Retina (tissue), 1 donor: ENCODE results near the gene GALNT3.

Experiments
- DNase-seq: peaks from one replicate; pipeline ENCODE4 v3.0.0-alpha.2; 2016

Gene GALNT3

GRCh38 chr2:165795011-165795410, 964 bp upstream of the GALNT3 start:
- DNase-seq, result no peak

- peak; percentile 63 for DNase-seq
These were observed 485 bp upstream of the GALNT3 start for GRCh38 chr2:165794536-165794928.

- DNase-seq, result peak; percentile 68
These were observed 777 bp downstream of the GALNT3 start for GRCh38 chr2:165793161-165793778.

GRCh38 chr2:165792104-165792454, 2.0 kb downstream of the GALNT3 start:
- no peak for DNase-seq

GRCh38 chr2:165791421-165792103, 2.5 kb downstream of the GALNT3 start:
- no peak for DNase-seq

GRCh38 chr2:165790466-165790865, 3.6 kb downstream of the GALNT3 start:
- DNase-seq, result no peak

- no peak for DNase-seq
These were observed 6.7 kb downstream of the GALNT3 start for GRCh38 chr2:165787334-165787733.

GRCh38 chr2:165779706-165780105, 14.3 kb downstream of the GALNT3 start:
- DNase-seq, result no peak

GRCh38 chr2:165778653-165779451, 15.2 kb downstream of the GALNT3 start:
- DNase-seq, result no peak

GRCh38 chr2:165778187-165778556, 15.9 kb downstream of the GALNT3 start:
- DNase-seq, result no peak

GRCh38 chr2:165777522-165778186, 16.4 kb downstream of the GALNT3 start:
- no peak for DNase-seq

GRCh38 chr2:165776796-165777195, 17.3 kb downstream of the GALNT3 start:
- DNase-seq, result no peak

- DNase-seq, result no peak
These were observed 18.0 kb downstream of the GALNT3 start for GRCh38 chr2:165776013-165776412.

- DNase-seq, result no peak
These were observed 20.4 kb downstream of the GALNT3 start for GRCh38 chr2:165773684-165774083.

- DNase-seq, result no peak
These were observed 21.9 kb downstream of the GALNT3 start for GRCh38 chr2:165772183-165772582.

- no peak for DNase-seq
These were observed 27.6 kb downstream of the GALNT3 start for GRCh38 chr2:165766326-165766927.

GRCh38 chr2:165762723-165763122, 31.3 kb downstream of the GALNT3 start:
- DNase-seq, result no peak

- DNase-seq, result no peak
These were observed 36.0 kb downstream of the GALNT3 start for GRCh38 chr2:165757906-165758675.

- DNase-seq, result no peak
These were observed 47.5 kb downstream of the GALNT3 start for GRCh38 chr2:165746501-165746900.

- no peak for DNase-seq
These were observed 48.1 kb downstream of the GALNT3 start for GRCh38 chr2:165745916-165746315.

GRCh38 chr2:165743442-165743841, 50.6 kb downstream of the GALNT3 start:
- no peak for DNase-seq

- no peak for DNase-seq
These were observed 68.6 kb downstream of the GALNT3 start for GRCh38 chr2:165725421-165725820.
